Gastroesophageal sphincter (tissue), 4 donors: ENCODE results near the gene DUSP21. TPM values are rescaled to one million over a fixed set of nuclear protein-coding genes. Genes with fewer than 3 reads are reported as not detected.
A peak's percentile ranks its signal among the peaks of the same experiment; 100 is the strongest.

Experiments used
- ATAC-seq: fragments of 150-250 bp; one replicate; pipeline ENCODE4 v1.9.1; 2016; ENCODE audit warnings: mild to moderate bottlenecking, moderate library complexity
- H3K27ac ChIP-seq, 4 donors: fragments of 200-600 bp; sonication (generic) in 3 of 4; 1 replicate in 3 of 4; 2 replicates in 1 of 4; pipeline ENCODE4 v1.5.1; 2016 to 2019
- H3K27me3 ChIP-seq: fragments of 200-600 bp; sonication (generic); one replicate; pipeline ENCODE4 v1.5.1; 2019
- H3K36me3 ChIP-seq, 2 donors: fragments of 200-600 bp; sonication (generic); one replicate each; pipeline ENCODE4 v1.5.1; 2019; ENCODE audit warnings: control low read depth in 1 of 2
- H3K4me1 ChIP-seq, 3 donors: fragments of 200-600 bp; sonication (generic); 1 replicate in 2 of 3; 2 replicates in 1 of 3; pipeline ENCODE4 v1.5.1; 2016 to 2019; ENCODE audit warnings: control low read depth in 2 of 3
- H3K4me3 ChIP-seq, 2 donors: fragments of 200-600 bp; sonication (generic); one replicate each; pipeline ENCODE4 v1.5.1; 2019; ENCODE audit warnings: mild to moderate bottlenecking in 1 of 2, moderate library complexity in 1 of 2
- H3K9me3 ChIP-seq, 3 donors: fragments of 200-600 bp; sonication (generic); one replicate each; pipeline ENCODE4 v1.5.1; 2017 to 2019; ENCODE audit warnings: control low read depth in 2 of 3
- CTCF ChIP-seq, 4 experiments: fragments of 200-600 bp in 2 of 4; fragments of 450-650 bp in 2 of 4; sonication (generic) in 1 of 4; IDR thresholded peaks; one replicate each; pipeline ENCODE4 v1.5.1; 2017 to 2019; ENCODE audit warnings: antibody characterized with exemption in 4 of 4, mild to moderate bottlenecking in 2 of 4, moderate library complexity in 2 of 4
- EP300 ChIP-seq: sonication (generic); formaldehyde crosslinking; IDR thresholded peaks from one replicate; pipeline ENCODE4 v1.6.1; 2017; ENCODE audit warnings: antibody characterized with exemption, mild to moderate bottlenecking
- POLR2A ChIP-seq, 2 donors: fragments of 450-650 bp; IDR thresholded peaks; one replicate each; pipeline ENCODE4 v1.6.1; 2017; ENCODE audit warnings: antibody characterized with exemption in 2 of 2, mild to moderate bottlenecking in 2 of 2, moderate library complexity in 1 of 2
- POLR2AphosphoS5 ChIP-seq: sonication (generic); formaldehyde crosslinking; IDR thresholded peaks from one replicate; pipeline ENCODE4 v1.6.1; 2017; ENCODE audit warnings: antibody characterized with exemption
- WGBS, 2 donors: methylation state at CpG; one replicate each; pipeline ENCODE4 v1.1.5; 2018; ENCODE audit warnings: low coverage in 1 of 2; 5-methylcytosine and 5-hydroxymethylcytosine counted together
- total RNA-seq, 4 donors: library from RNA; depleted of rRNA; stranded (reverse); fragments of >200 nt; gene quantifications; one replicate each; pipeline ENCODE4 v1.1.0, GENCODE V29; 2016

The DUSP21 gene
- total RNA-seq, 4 donors from 2014 or later: not detected

GRCh38 chrX:44875185-44875489 lies 31.3 kb downstream of the DUSP21 start:
- Histone ChIP-seq H3K9me3 (no peaks in the 10 kb centered on the region), H3K27ac (peak overlapping the region; percentile 90 to 100 (median 98)), H3K36me3 (no peaks in the 10 kb centered on the region), H3K4me1 (peaks cover 0 to 46% (median 20%) of the 10 kb centered on the region in 3 donors), H3K4me3 (peak overlapping the region; percentile 89 to 98), H3K27me3 (no peaks in the 10 kb centered on the region)
- TF ChIP-seq POLR2AphosphoS5: no peak
- no peak for TF ChIP-seq POLR2A (IDR thresholded peaks at IDR 0.05)
- no peak for TF ChIP-seq CTCF (IDR thresholded peaks at IDR 0.05)
- ATAC-seq: no peak
- WGBS, 2 donors: 8 to 20% methylated on average over 5 of the region's 5 CpGs

GRCh38 chrX:44876086-44876485 lies 32.3 kb downstream of the DUSP21 start:
- Histone ChIP-seq H3K4me1 (peaks cover 0 to 43% (median 20%) of the 10 kb centered on the region in 3 donors), H3K27me3 (no peaks in the 10 kb centered on the region), H3K27ac (peak overlapping the region in 1 of 4 donors; percentile 8), H3K4me3 (peak overlapping the region in 1 of 2 donors; percentile 89), H3K36me3 (no peaks in the 10 kb centered on the region), H3K9me3 (no peaks in the 10 kb centered on the region)
- 4 to 25% methylated on average over 4 of the region's 4 CpGs for WGBS, 2 donors
- no peak for TF ChIP-seq POLR2AphosphoS5
- TF ChIP-seq POLR2A (IDR thresholded peaks at IDR 0.05): no peak
- no peak for TF ChIP-seq CTCF (IDR thresholded peaks at IDR 0.05)
- no peak for TF ChIP-seq EP300
- no peak for ATAC-seq

- Histone ChIP-seq H3K4me3 (no peak overlapping the region), H3K27me3 (no peaks in the 10 kb centered on the region), H3K4me1 (peaks cover 0 to 36% (median 20%) of the 10 kb centered on the region in 3 donors), H3K36me3 (no peaks in the 10 kb centered on the region), H3K9me3 (no peaks in the 10 kb centered on the region), H3K27ac (no peak overlapping the region)
- ATAC-seq: no peak
- TF ChIP-seq EP300: no peak
- no peak for TF ChIP-seq CTCF (IDR thresholded peaks at IDR 0.05)
- TF ChIP-seq POLR2AphosphoS5: no peak
- TF ChIP-seq POLR2A (IDR thresholded peaks at IDR 0.05): no peak
- 73 to 76% methylated on average over 19 of the region's 19 CpGs for WGBS, 2 donors
Observed at GRCh38 chrX:44876767-44877166, 32.9 kb downstream of the DUSP21 start.

GRCh38 chrX:44878780-44879179 lies 35.0 kb downstream of the DUSP21 start:
- Histone ChIP-seq H3K4me3 (no peak overlapping the region), H3K4me1 (peaks cover 0 to 53% (median 20%) of the 10 kb centered on the region in 3 donors), H3K9me3 (no peaks in the 10 kb centered on the region), H3K27me3 (no peaks in the 10 kb centered on the region), H3K36me3 (no peaks in the 10 kb centered on the region), H3K27ac (no peak overlapping the region)
- no CpG with 5 or more reads among the region's 8 CpGs for WGBS, 2 donors
- TF ChIP-seq EP300: no peak
- no peak for TF ChIP-seq POLR2AphosphoS5
- TF ChIP-seq CTCF (IDR thresholded peaks at IDR 0.05): no peak
- TF ChIP-seq POLR2A (IDR thresholded peaks at IDR 0.05): no peak
- no peak for ATAC-seq

GRCh38 chrX:44881549-44881948 lies 37.7 kb downstream of the DUSP21 start:
- ATAC-seq: no peak
- TF ChIP-seq POLR2AphosphoS5 (no peak), CTCF (IDR thresholded peaks at IDR 0.05) (no peak), POLR2A (IDR thresholded peaks at IDR 0.05) (no peak), EP300 (no peak)
- Histone ChIP-seq H3K27me3 (no peaks in the 10 kb centered on the region), H3K9me3 (no peaks in the 10 kb centered on the region), H3K36me3 (no peaks in the 10 kb centered on the region), H3K27ac (no peak overlapping the region), H3K4me3 (no peak overlapping the region), H3K4me1 (peaks cover 0 to 52% (median 15%) of the 10 kb centered on the region in 3 donors)
- 93 to 96% methylated on average over 5 to 8 of the region's 10 CpGs for WGBS, 2 donors
